AG04450 (cell line): ENCODE results near the gene SCRN2. TPM values are rescaled to one million over a fixed set of nuclear protein-coding genes. Genes with fewer than 3 reads are reported as not detected.

Source experiments
- CTCF ChIA-PET: fragments of 300-600, 350-600 bp; formaldehyde crosslinking; extraction: SDS; loops from one replicate; lab custom pipeline; 2022; ENCODE audit warnings: antibody characterized with exemption, inconsistent platforms; lab: Charles Lee
- POLR2A ChIA-PET: fragments of 350-600 bp; formaldehyde crosslinking; extraction: SDS; loops from one replicate; lab custom pipeline; 2021; ENCODE audit warnings: antibody characterized with exemption, inconsistent platforms; lab: Yijun Ruan, JAX
- DNase-seq: peaks from one replicate; pipeline ENCODE4 v3.0.0-alpha.2; 2011; ENCODE audit warnings: low read depth, low spot score
- H3K27ac ChIP-seq: one replicate; pipeline ENCODE4 v1.5.1; 2012; ENCODE audit warnings: low read depth, low read length, control low read depth
- H3K27me3 ChIP-seq: one replicate; pipeline ENCODE4 v1.6.0; 2012; ENCODE audit warnings: low read length; ENCODE audit not compliant: control insufficient read depth, insufficient read depth
- H3K4me3 ChIP-seq: 2 replicates; pipeline ENCODE4 v1.5.1; 2011; ENCODE audit warnings: mild to moderate bottlenecking, low read depth, low read length, control low read depth
- H3K9me3 ChIP-seq: 2 replicates; pipeline ENCODE4 v1.5.1; 2012; ENCODE audit warnings: low read length; ENCODE audit not compliant: control insufficient read depth, insufficient read depth
- polyA plus RNA-seq: library from polyadenylated mRNA; depleted of rRNA; stranded (reverse); fragments of >200 nt; gene quantifications from 2 replicates; pipeline ENCODE4 v1.2.3, GENCODE V29; 2011
- TF ChIP-seq, protein P1 (sequence below): IDR thresholded peaks from 2 replicates; pipeline ENCODE4 v1.5.1; 2011; ENCODE audit warnings: low read depth, low read length, control low read depth, inconsistent platforms

The SCRN2 gene
- polyA plus RNA-seq, 1 experiment, result 13.3 TPM

DNA sequence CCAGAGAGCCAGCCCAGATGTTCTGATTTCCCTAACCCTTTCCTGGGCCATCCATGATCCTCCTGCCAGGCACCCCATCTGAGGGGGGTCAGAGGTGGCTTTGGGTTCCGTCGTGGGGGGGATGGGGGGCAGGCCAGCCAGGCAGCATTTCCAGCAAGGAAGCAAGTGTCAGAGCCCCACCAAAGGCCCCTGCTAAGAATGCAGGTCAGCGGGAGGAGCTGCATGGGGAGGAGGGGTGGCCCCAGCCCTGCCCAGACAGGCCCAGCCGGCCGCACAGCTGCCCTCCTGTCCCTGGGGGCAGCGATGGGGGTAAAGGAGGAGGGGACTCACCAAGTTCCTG, 2.3 kb upstream of the SCRN2 start:
- TF ChIP-seq, protein P1, sequence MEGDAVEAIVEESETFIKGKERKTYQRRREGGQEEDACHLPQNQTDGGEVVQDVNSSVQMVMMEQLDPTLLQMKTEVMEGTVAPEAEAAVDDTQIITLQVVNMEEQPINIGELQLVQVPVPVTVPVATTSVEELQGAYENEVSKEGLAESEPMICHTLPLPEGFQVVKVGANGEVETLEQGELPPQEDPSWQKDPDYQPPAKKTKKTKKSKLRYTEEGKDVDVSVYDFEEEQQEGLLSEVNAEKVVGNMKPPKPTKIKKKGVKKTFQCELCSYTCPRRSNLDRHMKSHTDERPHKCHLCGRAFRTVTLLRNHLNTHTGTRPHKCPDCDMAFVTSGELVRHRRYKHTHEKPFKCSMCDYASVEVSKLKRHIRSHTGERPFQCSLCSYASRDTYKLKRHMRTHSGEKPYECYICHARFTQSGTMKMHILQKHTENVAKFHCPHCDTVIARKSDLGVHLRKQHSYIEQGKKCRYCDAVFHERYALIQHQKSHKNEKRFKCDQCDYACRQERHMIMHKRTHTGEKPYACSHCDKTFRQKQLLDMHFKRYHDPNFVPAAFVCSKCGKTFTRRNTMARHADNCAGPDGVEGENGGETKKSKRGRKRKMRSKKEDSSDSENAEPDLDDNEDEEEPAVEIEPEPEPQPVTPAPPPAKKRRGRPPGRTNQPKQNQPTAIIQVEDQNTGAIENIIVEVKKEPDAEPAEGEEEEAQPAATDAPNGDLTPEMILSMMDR, result no peak
- no peak for DNase-seq
- H3K4me3 ChIP-seq, result no peak overlapping the region
- CTCF ChIA-PET, result interaction anchor here (1.1 to 10.8 kb wide), 4 partner anchors 12 to 45 kb away, joined by 5 to 502 read pairs (median 8); partner anchors contain the start of genes LRRC46, MRPL10, OSBPL7 and SP2
- no peak overlapping the region for H3K27ac ChIP-seq
- POLR2A ChIA-PET, result interaction anchor here (1.2 to 1.4 kb wide), 2 partner anchors 12 to 46 kb away, joined by 3 to 4 read pairs; partner anchors contain the start of genes LRRC46 and MRPL10
- H3K27me3 ChIP-seq, result peaks cover 35% of the 10 kb centered on the region
- peaks cover 9% of the 10 kb centered on the region; the same call in 1 of the 2 replicates for H3K9me3 ChIP-seq

DNA sequence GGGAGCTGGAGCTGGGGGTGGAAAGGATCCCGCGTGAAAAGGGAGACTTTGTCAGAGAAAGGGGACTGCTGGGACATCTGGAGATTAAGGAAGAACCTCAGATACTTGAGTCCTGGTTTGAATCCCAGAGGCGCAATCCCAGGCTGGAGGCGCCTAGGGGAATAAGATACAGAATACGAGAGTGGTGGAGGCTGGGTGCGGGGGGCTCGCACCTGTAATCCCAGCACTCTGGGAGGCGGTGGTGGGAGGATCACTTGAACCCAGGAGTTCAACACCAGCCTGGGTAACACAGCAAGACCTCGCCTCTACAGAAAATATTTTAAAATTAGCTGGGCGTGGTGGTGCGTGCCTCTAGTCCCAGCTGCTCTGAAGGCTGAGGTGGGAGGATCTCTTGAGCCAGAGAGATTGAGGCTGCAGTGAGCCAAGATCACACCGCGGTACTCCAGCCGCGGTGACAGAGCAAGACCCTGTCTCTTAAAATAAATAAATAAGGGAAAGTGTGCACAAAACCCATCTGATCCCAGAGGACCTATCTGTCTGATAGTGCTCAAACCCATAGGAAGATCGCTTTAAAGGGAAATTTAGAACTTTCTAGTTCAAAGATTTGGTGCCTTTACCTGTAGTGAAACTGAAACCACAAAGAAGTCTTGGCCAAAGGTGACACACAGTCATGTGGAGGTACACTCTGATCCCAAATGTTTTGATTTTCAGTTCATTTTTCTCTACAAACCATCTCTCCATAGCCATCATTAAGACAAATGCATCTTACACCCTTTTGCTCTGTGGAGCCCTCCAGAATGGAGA, 617 bp upstream of the SCRN2 start:
- TF ChIP-seq, protein P1, result no peak
- Histone ChIP-seq H3K9me3 (no peaks in the 10 kb centered on the region; the same call in 1 of the 2 replicates), H3K27me3 (peaks cover 20% of the 10 kb centered on the region), H3K27ac (no peak overlapping the region), H3K4me3 (peak overlapping the region; percentile 82)
- CTCF ChIA-PET, result interaction anchor here (0.6 to 10.8 kb wide), 19 partner anchors 9 to 176 kb away, joined by 3 to 502 read pairs (median 4); partner anchors contain the start of genes CDK5RAP3, MRPL10, OSBPL7 and SP2
- POLR2A ChIA-PET, result interaction anchor here (1.0 to 1.4 kb wide), 2 partner anchors 10 to 54 kb away, joined by 8 to 11 read pairs; partner anchors contain the start of genes LRRC46, MRPL10 and SP2
- no peak for DNase-seq

DNA sequence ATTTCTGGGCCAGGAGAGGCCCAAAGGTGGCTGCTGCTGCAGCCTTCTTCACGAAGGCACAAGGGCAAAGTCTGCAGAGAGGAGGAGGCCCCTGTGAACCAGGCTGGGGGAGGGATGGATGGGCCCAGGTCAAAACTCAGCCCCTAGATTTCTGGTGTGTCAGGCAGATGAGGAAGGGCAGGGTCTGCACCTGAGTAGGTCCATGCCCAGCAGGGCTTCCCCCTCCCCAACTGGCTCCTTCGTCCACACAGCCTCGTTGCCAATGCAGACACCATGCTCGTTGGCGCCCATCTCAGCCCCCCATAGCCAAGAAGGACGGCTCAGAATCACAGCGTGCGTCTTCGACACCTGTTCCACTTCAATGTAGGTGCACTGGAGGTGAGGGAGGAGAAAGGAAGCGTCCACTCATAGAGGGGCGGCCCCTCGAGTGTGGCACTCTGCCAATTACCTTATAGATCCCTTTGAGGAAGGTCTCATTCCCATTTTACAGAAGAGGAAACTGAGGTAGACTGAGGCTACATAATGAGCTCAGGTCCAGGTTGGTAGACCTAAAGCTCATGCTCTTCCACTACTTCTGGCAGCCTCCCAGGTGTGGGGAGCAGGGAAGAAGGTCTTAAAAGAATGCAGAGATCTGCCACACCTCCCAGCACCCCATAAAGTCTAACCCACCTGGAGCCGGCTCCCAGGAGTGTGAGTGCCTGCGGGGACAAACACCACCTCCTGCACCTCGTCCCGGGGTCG, 902 bp downstream of the SCRN2 start:
- peaks cover 8% of the 10 kb centered on the region for H3K27me3 ChIP-seq
- ChIA-PET POLR2A (interaction anchor here (1.4 kb wide), 1 partner anchor 55 kb away, joined by 11 read pairs; the partner anchor contains the start of gene SP2), CTCF (interaction anchor here (0.7 to 10.8 kb wide), 12 partner anchors 8 to 177 kb away, joined by 3 to 502 read pairs (median 6); partner anchors contain the start of genes CDK5RAP3, LRRC46, MRPL10 and OSBPL7)
- H3K9me3 ChIP-seq, result no peaks in the 10 kb centered on the region; the same call in 1 of the 2 replicates
- DNase-seq, result no peak
- TF ChIP-seq, protein P1, result no peak
- H3K27ac ChIP-seq, result no peak overlapping the region
- H3K4me3 ChIP-seq, result peak overlapping the region; percentile 82

DNA sequence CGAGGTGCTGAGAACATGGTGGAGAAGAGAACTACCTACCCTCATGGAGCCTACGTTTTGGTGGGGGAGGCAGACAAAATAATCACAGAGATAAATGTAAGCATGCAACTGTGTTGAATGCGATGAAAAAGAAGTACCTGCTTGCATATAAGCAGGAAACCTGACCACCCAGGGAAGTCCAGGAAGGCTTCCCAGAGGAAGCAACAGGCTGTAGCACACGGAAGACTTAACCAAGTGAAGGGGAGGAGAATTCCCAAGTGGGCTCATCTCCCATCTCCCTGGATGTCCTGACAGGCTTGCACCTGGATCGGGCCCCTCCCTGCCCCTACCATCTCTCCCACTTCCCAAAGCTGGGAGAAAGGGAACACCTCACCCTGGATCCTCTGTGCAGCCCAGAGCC, 2.0 kb downstream of the SCRN2 start:
- Histone ChIP-seq H3K4me3 (no peak overlapping the region), H3K27ac (no peak overlapping the region), H3K9me3 (no peaks in the 10 kb centered on the region; the same call in 1 of the 2 replicates), H3K27me3 (no peaks in the 10 kb centered on the region)
- TF ChIP-seq, protein P1, result no peak
- ChIA-PET CTCF (interaction anchor here (10.8 kb wide), 1 partner anchor 49 kb away, joined by 502 read pairs; the partner anchor contains the start of gene SP2), POLR2A (no interaction called here)
- no peak for DNase-seq
